MCF 10A (cell line): ENCODE results near the gene KRT72. TPM values are rescaled to one million over a fixed set of nuclear protein-coding genes. Genes with fewer than 3 reads are reported as not detected.

Source experiments
- BruUV-seq: library from RNA; stranded (reverse); fragments of 400-500 nt; replicated peaks from 2 replicates; lab custom pipeline; 2021; lab: Mats Ljungman, UMichigan
- CTCF ChIA-PET: fragments of 300-600 bp; sonication (Branson Sonifier 250); formaldehyde crosslinking; extraction: SDS; loops from one replicate; lab custom pipeline; 2021; ENCODE audit warnings: antibody characterized with exemption, inconsistent platforms; lab: Yijun Ruan, JAX
- POLR2A ChIA-PET: fragments of 300-600, 350-650 bp; sonication (Branson Sonifier 250); formaldehyde crosslinking; extraction: SDS; loops from one replicate; lab custom pipeline; 2020; ENCODE audit warnings: antibody characterized with exemption, inconsistent platforms; lab: Yijun Ruan, JAX
- DNase-seq: peaks from one replicate; pipeline ENCODE4 v3.0.0-alpha.2; 2018; ENCODE audit not compliant: unreplicated experiment
- H3K27ac Mint-ChIP-seq: one replicate; pipeline ENCODE4 v1.8.0; 2022; ENCODE audit warnings: mild to moderate bottlenecking, low read depth, mixed read lengths; ENCODE audit not compliant: unreplicated experiment
- H3K27me3 Mint-ChIP-seq: one replicate; pipeline ENCODE4 v1.8.0; 2022; ENCODE audit warnings: mixed read lengths; ENCODE audit not compliant: insufficient read depth, unreplicated experiment
- H3K36me3 Mint-ChIP-seq: one replicate; pipeline ENCODE4 v1.8.0; 2022; ENCODE audit warnings: mild to moderate bottlenecking, moderate library complexity, mixed read lengths; ENCODE audit not compliant: insufficient read depth, unreplicated experiment
- H3K4me1 Mint-ChIP-seq: one replicate; pipeline ENCODE4 v1.8.0; 2022; ENCODE audit warnings: mixed read lengths; ENCODE audit not compliant: insufficient read depth, unreplicated experiment
- H3K4me3 Mint-ChIP-seq: one replicate; pipeline ENCODE4 v1.8.0; 2022; ENCODE audit warnings: mild to moderate bottlenecking, moderate library complexity, mixed read lengths; ENCODE audit not compliant: unreplicated experiment
- H3K9me3 Mint-ChIP-seq: one replicate; pipeline ENCODE4 v1.8.0; 2022; ENCODE audit warnings: mixed read lengths; ENCODE audit not compliant: unreplicated experiment
- intact Hi-C: fragments of 100-400 bp; cut with micrococcal nuclease; formaldehyde crosslinking; loops from 2 replicates; pipeline ENCODE4 v1.14.1; 2022
- total RNA-seq: library from RNA; stranded (reverse); gene quantifications from 2 replicates; pipeline ENCODE4 v1.2.3, GENCODE V29; 2022
- TF ChIP-seq, protein P1 (sequence below): fragments of 200-600 bp; IDR thresholded peaks from one replicate; pipeline ENCODE4 v1.8.0; 2022; ENCODE audit warnings: antibody characterized with exemption, mild to moderate bottlenecking; ENCODE audit not compliant: unreplicated experiment

The KRT72 gene
- total RNA-seq, 1 experiment from 2014 or later = not detected

DNA sequence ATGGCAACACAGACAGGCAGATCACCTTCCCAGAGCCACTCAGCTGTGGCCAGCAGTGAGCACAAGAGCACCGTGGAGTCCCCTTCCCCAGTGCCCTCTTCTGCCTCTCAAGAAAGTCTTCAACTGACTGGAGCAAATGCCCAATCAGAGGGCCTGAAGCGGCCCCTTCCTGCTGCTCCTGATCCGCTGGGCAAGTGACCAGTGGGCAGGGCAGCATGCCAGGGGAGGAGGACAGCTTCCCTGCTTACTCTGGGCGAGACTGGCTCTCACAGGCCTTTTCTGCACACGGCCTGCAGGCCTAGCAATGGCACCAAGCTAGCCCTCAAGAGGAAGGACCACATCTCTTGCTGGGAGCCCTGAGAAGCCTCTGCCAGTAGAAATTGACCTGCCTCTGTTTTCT is 49.2 kb downstream of the KRT72 start:
- POLR2A ChIA-PET = no interaction called here
- H3K27ac Mint-ChIP-seq = no peak overlapping the region
- no peak for DNase-seq
- peaks cover 22% of the 10 kb centered on the region for H3K27me3 Mint-ChIP-seq
- intact Hi-C loops = no loop called here
- H3K4me3 Mint-ChIP-seq = no peak overlapping the region
- no peaks in the 10 kb centered on the region for H3K36me3 Mint-ChIP-seq
- CTCF ChIA-PET = interaction anchor here (1.6 kb wide), 1 partner anchor 327 kb away, joined by 4 read pairs; no protein-coding TSS in a partner anchor
- no peaks in the 10 kb centered on the region for H3K4me1 Mint-ChIP-seq
- TF ChIP-seq, protein P1, sequence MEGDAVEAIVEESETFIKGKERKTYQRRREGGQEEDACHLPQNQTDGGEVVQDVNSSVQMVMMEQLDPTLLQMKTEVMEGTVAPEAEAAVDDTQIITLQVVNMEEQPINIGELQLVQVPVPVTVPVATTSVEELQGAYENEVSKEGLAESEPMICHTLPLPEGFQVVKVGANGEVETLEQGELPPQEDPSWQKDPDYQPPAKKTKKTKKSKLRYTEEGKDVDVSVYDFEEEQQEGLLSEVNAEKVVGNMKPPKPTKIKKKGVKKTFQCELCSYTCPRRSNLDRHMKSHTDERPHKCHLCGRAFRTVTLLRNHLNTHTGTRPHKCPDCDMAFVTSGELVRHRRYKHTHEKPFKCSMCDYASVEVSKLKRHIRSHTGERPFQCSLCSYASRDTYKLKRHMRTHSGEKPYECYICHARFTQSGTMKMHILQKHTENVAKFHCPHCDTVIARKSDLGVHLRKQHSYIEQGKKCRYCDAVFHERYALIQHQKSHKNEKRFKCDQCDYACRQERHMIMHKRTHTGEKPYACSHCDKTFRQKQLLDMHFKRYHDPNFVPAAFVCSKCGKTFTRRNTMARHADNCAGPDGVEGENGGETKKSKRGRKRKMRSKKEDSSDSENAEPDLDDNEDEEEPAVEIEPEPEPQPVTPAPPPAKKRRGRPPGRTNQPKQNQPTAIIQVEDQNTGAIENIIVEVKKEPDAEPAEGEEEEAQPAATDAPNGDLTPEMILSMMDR = no peak
- BruUV-seq = no TSS peak
- no peaks in the 10 kb centered on the region for H3K9me3 Mint-ChIP-seq

DNA sequence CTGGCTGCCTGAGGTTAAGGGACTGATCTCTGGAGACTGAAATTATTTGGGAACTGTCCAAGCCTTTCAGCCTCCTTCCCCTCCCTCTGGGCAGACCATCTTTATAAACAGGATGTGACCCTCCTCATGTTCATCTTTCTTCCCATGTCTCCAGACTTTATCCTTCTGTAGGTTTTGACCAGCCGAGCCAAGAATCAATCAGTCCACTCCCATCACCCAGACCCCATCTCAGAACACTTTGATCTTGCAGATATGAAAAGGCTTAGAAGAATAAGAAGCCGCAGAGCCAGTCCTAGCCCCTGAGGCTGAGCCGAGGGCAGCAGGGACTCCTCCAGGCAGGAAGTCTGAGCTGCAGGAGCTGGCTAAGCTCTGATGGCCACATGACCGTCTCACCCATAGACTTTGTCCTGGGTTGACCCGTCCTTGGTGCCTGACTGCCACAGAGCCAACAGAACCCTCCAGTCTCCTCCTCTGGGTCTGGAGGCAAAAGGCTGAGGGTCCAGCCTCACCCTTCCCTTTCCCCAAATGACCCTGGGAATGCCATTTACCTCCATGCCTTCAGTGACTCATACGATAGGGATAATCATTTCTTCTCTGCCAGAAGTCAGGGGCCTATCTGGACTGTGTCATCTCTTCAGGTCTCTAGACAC is 49.9 kb downstream of the KRT72 start:
- DNase-seq = no peak
- intact Hi-C loops = no loop called here
- Mint-ChIP-seq H3K9me3 (no peaks in the 10 kb centered on the region), H3K4me1 (no peaks in the 10 kb centered on the region), H3K36me3 (no peaks in the 10 kb centered on the region), H3K4me3 (no peak overlapping the region), H3K27ac (no peak overlapping the region), H3K27me3 (peaks cover 19% of the 10 kb centered on the region)
- ChIA-PET POLR2A (no interaction called here), CTCF (interaction anchor here (1.0 to 1.6 kb wide), 2 partner anchors 17 to 328 kb away, joined by 3 to 4 read pairs; no protein-coding TSS in a partner anchor)
- TF ChIP-seq, protein P1 = no peak
- no TSS peak for BruUV-seq

- intact Hi-C loops = no loop called here
- no TSS peak for BruUV-seq
- Mint-ChIP-seq H3K4me3 (no peak overlapping the region), H3K27me3 (peaks cover 12% of the 10 kb centered on the region), H3K4me1 (no peaks in the 10 kb centered on the region), H3K9me3 (no peaks in the 10 kb centered on the region), H3K27ac (no peak overlapping the region), H3K36me3 (no peaks in the 10 kb centered on the region)
- TF ChIP-seq, protein P1 = no peak
- ChIA-PET CTCF (interaction anchor here (0.8 to 2.0 kb wide), 5 partner anchors 13 to 434 kb away, joined by 3 to 6 read pairs (median 4); no protein-coding TSS in a partner anchor), POLR2A (no interaction called here)
- no peak for DNase-seq
These were observed 55.1 kb downstream of the KRT72 start for GRCh38 chr12:52546126-52546525.

DNA sequence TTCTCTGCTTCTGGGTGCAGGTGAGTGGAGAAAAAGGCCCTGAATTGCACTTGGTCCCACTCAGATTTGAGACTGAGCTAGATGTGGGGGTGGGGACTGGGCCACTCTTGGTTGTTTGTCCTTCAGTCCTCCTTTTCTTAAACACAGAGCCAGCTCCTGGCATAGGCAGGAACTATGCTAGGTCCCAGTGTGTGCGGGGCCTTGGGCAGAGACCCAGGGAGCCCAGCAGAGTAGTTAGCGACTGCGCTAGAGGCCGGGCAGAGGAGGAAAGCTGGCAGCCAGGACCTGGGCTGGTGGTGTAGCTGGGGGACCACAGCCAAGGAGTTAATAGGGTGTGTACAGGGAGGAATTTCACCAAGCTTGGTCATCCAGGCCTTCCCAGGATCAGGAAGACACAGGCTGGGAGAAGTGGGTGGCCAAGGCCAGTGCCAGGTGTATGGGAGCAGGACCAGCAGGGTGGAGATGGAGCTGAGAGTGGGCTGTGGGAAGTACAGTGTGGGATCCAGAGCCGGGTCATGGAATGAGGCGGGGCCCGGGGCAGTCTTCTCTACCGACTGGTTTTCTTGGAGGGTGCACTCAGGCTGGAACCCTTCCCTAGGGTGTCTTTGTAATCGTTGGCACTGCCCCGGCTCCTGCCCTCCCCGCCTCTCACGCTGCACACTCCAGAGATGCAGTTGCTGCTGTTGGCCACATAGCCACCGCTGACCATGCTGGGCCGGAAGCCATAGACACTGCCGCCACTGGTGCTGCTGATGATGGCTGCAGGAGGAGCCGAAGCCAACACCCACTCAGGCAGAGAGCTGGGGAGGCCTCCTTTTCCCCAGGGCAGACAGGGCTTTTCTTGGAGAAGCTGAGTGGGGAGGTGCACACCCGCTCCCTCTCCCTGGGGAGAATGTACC is 57.0 kb downstream of the KRT72 start:
- no peak for DNase-seq
- no peak overlapping the region for H3K27ac Mint-ChIP-seq
- no peaks in the 10 kb centered on the region for H3K9me3 Mint-ChIP-seq
- H3K36me3 Mint-ChIP-seq = no peaks in the 10 kb centered on the region
- H3K27me3 Mint-ChIP-seq = peaks cover 3% of the 10 kb centered on the region
- H3K4me1 Mint-ChIP-seq = peaks cover 5% of the 10 kb centered on the region
- TF ChIP-seq, protein P1 = no peak
- ChIA-PET POLR2A (interaction anchor here (1.1 kb wide), 1 partner anchor 23 kb away, joined by 3 read pairs; no protein-coding TSS in a partner anchor), CTCF (interaction anchor here (0.5 to 2.0 kb wide), 3 partner anchors 154 to 436 kb away, joined by 3 to 6 read pairs (median 3); no protein-coding TSS in a partner anchor)
- BruUV-seq = no TSS peak
- no peak overlapping the region for H3K4me3 Mint-ChIP-seq
- intact Hi-C loops = no loop called here
